Activated gamma-delta T cell treated with Interleukin-2 at 50 U/mL for 16 hours (primary cell): Measurements from ENCODE around the gene UGT8.
A peak's percentile ranks its signal among the peaks of the same experiment; 100 is the strongest.
"Not testable (repeated sequence)": the region's sequence is repeated elsewhere in the genome, so short reads cannot be mapped to it uniquely, and the experiment has no call there.

Source experiments
- DNase-seq: peaks from one replicate; pipeline ENCODE4 v3.0.0-alpha.2; 2020

UGT8 gene

DNA sequence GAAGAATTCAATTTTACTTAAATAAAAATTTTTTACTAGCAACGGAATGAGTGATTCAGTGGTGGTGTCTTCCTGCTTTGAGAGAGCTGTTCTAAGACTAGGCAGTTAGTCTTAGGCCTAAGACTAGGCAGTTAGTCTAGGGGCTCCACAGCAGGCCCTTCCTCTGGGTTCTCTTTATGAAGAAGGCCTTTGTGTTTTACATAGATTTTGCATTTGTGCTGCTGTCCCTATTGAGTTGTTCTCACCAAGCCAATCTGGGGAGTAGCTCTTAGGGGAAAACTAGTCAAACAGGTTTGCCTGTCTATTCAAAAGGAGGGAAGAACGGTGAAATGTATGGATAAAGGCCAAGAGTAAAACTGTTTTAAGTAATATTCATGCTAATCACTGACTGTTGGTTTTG is 7.6 kb downstream of the UGT8 start:
- no peak for DNase-seq

- DNase-seq = no peak
Observed at GRCh38 chr4:114607056-114607455, 8.4 kb downstream of the UGT8 start.

DNA sequence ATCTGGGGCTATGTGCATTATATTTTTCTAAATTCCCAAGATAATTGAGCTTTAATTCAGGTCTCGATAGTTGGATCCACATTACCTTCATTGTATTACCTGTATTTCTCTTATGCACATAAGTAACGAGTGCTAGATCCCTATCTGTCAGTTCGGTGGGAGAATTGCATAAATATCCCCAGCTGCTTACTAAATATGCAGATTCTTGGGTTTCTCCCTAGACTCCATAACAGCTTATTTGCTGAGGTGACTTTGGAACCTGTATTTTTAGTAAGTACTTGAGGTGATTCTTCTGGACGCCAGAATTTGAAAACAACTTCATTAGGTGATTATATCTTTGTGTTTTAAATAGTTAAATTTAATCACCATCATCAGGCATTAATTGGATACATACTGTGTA is 15.0 kb downstream of the UGT8 start:
- no peak for DNase-seq

GRCh38 chr4:114615435-114615834 is 16.8 kb downstream of the UGT8 start:
- DNase-seq = no peak

DNA sequence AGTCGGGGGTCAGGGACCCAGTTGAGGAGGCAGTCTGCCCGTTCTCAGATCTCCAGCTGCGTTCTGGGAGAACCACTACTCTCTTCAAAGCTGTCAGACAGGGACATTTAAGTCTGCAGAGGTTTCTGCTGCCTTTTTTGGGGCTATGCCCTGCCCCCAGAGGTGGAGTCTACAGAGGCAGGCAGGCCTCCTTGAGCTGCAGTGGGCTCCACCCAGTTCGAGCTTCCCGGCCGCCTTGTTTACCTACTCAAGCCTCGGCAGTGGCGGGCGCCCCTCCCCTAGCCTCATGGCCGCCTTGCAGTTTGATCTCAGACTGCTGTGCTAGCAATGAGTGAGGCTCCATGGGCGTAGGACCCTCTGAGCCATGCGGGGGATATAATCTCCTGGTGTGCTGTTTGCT is 17.4 kb downstream of the UGT8 start:
- not testable (repeated sequence) for DNase-seq

- DNase-seq = no peak
Observed at GRCh38 chr4:114626196-114626595, 27.6 kb downstream of the UGT8 start.

GRCh38 chr4:114636192-114636935 is 37.8 kb downstream of the UGT8 start:
- DNase-seq = no peak

DNA sequence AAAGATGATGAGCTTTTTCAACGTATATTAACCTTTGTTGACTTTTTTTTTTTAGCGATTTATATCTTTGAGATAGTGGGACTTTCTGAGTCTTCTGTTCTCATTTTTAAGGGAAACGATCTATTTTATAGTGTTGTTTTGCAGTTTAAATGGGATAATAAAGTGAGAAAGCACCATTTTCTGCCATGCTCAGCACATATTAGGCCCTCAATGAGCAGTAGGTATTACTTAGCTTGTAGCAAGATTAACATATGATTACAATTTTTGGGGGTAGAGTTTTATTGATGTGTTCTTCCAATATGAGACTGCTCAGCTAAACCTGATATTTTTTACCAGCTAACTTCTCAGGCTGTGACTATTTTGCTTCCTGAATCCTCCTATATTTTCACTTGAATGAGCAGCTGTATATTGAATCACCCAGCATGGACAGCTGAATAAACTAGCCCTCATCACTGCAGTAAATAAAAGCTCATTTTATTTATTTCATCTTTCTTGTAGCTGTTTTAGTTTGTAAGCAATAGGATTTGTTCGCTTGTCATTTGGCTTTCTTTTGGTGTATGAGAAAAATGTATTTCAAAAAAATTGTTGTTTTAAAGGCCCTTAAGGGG is 43.7 kb downstream of the UGT8 start:
- no peak for DNase-seq

GRCh38 chr4:114649908-114650307 is 51.3 kb downstream of the UGT8 start:
- no peak for DNase-seq

- DNase-seq = no peak
Observed at GRCh38 chr4:114653675-114654074, 55.1 kb downstream of the UGT8 start.

DNA sequence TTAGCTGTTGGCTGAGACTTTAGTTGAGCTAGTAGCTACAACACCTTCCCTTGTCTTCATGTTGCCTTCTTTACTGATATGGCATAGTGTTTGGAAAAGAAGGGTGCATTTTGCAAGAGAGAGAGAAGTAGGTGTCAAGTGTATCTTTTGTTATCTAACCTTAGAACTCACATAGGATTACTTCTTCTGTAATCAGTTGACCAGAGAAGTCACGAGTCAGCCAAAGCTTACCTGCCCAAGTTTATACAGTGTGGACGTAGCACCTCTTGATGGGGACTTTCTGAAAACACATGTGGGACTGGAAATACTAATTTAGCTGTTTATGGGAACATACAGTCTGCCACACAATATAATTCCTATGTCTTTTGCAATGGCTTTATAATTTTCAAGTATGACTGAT is 56.0 kb downstream of the UGT8 start:
- no peak for DNase-seq

DNA sequence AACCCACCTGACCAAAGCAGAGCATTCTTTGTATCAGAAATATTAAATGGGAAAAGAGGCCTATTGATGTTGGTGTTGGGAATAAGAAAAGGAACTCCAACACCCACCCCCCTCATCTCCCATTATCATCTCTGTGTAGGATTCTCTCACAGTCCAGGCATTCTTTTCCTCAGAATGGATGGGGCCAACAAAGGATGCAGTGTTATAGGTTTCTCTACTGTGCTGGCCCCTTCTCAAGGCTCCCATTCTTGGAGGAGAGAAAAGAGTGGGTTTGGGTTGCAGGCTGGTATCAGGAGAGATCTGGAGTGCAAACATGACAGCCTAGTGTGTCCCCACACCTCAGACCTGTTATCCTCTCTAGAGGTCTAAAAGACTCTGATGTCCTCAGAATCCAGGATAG is 59.6 kb downstream of the UGT8 start:
- no peak for DNase-seq

- DNase-seq = no peak
Observed at GRCh38 chr4:114658776-114659175, 60.2 kb downstream of the UGT8 start.

DNA sequence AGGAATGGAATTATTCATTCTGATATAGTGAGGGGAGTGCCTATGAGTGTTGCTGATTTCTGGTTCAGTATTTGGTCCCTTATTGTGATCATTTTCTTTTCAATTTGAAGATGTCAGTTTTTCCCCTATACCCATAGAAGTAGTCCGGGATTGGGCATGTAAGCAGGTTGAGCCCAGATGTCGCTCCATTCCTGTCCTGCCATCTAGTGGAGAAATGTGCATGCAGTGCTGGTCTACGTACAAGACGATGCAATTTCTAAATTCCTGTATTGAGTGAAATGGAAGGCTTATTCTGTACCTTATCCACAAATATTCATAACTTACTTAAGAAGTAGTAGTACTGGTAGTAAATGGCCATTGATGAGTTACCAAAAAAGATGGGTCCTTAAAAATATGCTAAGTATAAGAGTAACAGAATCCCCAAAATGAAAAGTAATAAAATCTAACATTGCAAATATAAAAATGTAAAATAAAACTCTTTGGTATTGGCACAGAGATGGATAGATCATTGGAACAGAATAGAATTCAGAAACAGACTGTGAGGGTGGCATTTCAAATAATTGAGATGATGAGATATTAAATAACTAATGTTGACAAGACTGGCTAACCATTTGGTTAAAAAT is 60.9 kb downstream of the UGT8 start:
- DNase-seq = peak; percentile 4

GRCh38 chr4:114663083-114663482 is 64.5 kb downstream of the UGT8 start:
- no peak for DNase-seq

DNA sequence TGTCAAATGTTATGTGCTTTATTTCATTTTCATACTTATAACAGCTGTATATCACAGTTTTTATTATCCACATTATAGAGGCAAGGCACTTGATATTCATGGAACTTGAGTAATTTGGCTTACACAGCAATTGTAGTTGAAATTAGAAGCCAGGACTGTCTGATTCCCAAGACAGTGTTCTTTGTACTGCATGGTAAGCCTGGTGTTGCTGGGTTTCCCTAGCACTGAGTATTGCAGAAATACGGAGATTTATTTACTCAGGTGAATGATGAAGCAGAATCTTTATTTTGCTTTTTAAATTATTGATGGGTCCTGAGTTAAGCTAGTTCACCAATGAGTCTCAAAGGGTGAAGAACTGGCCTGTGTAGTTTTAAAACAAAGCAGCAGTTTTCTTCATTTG is 70.0 kb downstream of the UGT8 start:
- no peak for DNase-seq

DNA sequence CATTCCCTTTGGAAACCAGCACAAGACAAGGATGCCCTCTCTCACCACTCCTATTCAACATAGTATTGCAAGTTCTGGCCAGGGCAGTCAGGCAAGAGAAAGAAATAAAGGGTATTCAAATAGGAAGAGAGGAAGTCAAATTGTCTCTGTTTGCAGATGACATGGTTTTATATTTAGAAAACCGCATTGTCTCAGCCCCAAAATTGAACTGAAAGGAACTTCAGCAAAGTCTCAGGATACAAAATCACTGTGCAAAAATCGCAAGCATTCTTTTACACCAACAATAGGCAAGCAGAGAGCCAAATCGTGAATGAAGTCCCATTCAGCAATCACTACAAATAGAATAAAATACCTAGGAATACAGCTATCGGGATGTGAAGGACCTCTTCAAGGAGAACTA is 72.1 kb downstream of the UGT8 start:
- DNase-seq = not testable (repeated sequence)

GRCh38 chr4:114673306-114673705 is 74.7 kb downstream of the UGT8 start:
- no peak for DNase-seq

- DNase-seq = no peak
Observed at GRCh38 chr4:114674080-114674479, 75.5 kb downstream of the UGT8 start.

GRCh38 chr4:114677346-114677979 is 78.9 kb downstream of the UGT8 start:
- DNase-seq = no peak

DNA sequence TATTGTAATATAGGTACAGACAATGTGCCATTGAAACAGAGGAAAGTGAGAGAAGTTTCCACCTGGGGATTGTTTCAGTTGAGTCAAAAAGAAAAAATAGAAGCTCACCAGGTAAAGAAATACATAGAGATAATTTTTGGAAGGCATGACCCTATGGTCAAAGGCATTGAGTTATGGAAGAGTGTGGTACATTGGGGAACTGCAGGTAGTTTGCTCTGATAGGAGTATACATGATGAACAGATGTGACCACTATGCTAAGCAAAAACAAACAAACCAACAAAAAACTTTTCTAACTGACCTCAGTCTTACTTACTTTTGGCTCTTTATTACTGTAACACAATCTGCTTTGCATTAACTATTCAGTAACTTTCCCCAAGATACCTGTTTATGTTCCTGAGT is 85.9 kb downstream of the UGT8 start:
- DNase-seq = no peak

- no peak for DNase-seq
Observed at GRCh38 chr4:114688059-114688458, 89.5 kb downstream of the UGT8 start.

DNA sequence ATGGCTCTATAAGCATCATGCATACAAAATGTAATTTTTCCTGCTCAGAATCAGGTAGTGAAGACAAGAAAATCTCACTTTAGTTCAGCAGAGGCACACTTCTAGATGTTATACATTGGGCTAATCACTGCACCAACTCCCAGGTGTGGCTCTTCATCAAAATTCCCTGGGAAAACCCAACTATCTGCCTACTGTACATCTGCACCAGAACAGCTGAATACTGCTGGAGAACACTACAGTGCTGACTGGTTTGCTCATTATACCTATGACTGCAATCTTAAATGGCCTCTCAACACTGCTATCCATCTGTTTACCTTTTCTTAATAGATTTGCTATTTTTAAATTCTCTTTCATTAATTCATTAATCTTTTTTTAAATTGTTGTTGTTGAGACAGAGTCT is 92.0 kb downstream of the UGT8 start:
- no peak for DNase-seq

- DNase-seq = no peak
Observed at GRCh38 chr4:114691865-114692264, 93.3 kb downstream of the UGT8 start.
